GM12878 (cell line): ENCODE measurements around the gene NUP205. TPM values are rescaled to one million over a fixed set of nuclear protein-coding genes. Genes with fewer than 3 reads are reported as not detected.

Source experiments
- ATAC-seq: fragments of 200-7000 bp; cut with Tn5 transposase; 3 replicates; pipeline ENCODE4 v1.9.1; 2020; ENCODE audit warnings: mild to moderate bottlenecking, moderate library complexity
- BruUV-seq: library from RNA; stranded (reverse); fragments of 400-500 nt; replicated peaks from 2 replicates; lab custom pipeline; 2021; lab: Mats Ljungman, UMichigan
- CTCF ChIA-PET: fragments of 300-600 bp; sonication (Branson Sonifier 250); formaldehyde crosslinking; extraction: SDS; loops from one replicate; lab custom pipeline; 2021; ENCODE audit warnings: inconsistent platforms; lab: Yijun Ruan, JAX
- POLR2A ChIA-PET: fragments of 350-600 bp; formaldehyde crosslinking; extraction: SDS; loops from one replicate; lab custom pipeline; 2021; ENCODE audit warnings: inconsistent platforms; lab: Charles Lee
- RAD21 ChIA-PET: fragments of 300-600 bp; sonication (Branson Sonifier 250); formaldehyde crosslinking; loops from one replicate; lab custom pipeline; 2023; ENCODE audit warnings: antibody characterized with exemption; ENCODE audit not compliant: unreplicated experiment; lab: Charles Lee
- SMC1A ChIA-PET: fragments of 300-600 bp; sonication (Branson Sonifier 250); formaldehyde crosslinking; loops from one replicate; lab custom pipeline; 2023; ENCODE audit not compliant: unreplicated experiment, uncharacterized antibody; lab: Charles Lee
- DNase-seq: peaks from one replicate; pipeline ENCODE4 v3.0.0-alpha.2; 2011; ENCODE audit warnings: low read depth, low spot score
- FAIRE-seq: peaks from 3 replicates; lab custom pipeline; 2011; peaks lifted over from hg19 to GRCh38; lab: Jason Lieb, UNC
- H2AFZ ChIP-seq: 2 replicates; pipeline ENCODE4 v1.6.0; 2011; ENCODE audit warnings: low read depth, low read length, control low read depth; ENCODE audit not compliant: control insufficient read depth
- H3K27ac ChIP-seq: 2 replicates; pipeline ENCODE4 v1.5.1; 2011; ENCODE audit warnings: control low read depth; ENCODE audit not compliant: control insufficient read depth, insufficient read depth
- H3K27me3 ChIP-seq, 2 experiments: replicated peaks in 1 of 2; 2 replicates each; pipeline versions ENCODE4 v1.6.0 to v1.6.1; 2011; ENCODE audit warnings: low read length in 1 of 2; ENCODE audit not compliant: control insufficient read depth in 2 of 2, insufficient read depth in 2 of 2
- H3K36me3 ChIP-seq, 2 experiments: 2 replicates each; pipeline ENCODE4 v1.5.1; 2011; ENCODE audit warnings: low read length in 1 of 2; ENCODE audit not compliant: control insufficient read depth in 2 of 2, insufficient read depth in 2 of 2
- H3K4me1 ChIP-seq: 2 replicates; pipeline ENCODE4 v1.6.1; 2011; ENCODE audit warnings: mild to moderate bottlenecking, low read length, moderate library complexity, mixed read lengths; ENCODE audit not compliant: control insufficient read depth, insufficient read depth
- H3K4me2 ChIP-seq: 2 replicates; pipeline ENCODE4 v1.6.0; 2011; ENCODE audit warnings: control low read depth; ENCODE audit not compliant: control insufficient read depth, insufficient read depth
- H3K4me3 ChIP-seq: fragments of 200-600 bp; sonication (generic); 2 replicates; pipeline ENCODE4 v1.5.1; 2016
- H3K79me2 ChIP-seq: 2 replicates; pipeline ENCODE4 v1.6.0; 2011; ENCODE audit warnings: low read length; ENCODE audit not compliant: control insufficient read depth, insufficient read depth
- H3K9ac ChIP-seq: 2 replicates; pipeline ENCODE4 v1.8.0; 2011; ENCODE audit warnings: low read length, control low read depth, mixed read lengths; ENCODE audit not compliant: control insufficient read depth, insufficient read depth
- H3K9me3 ChIP-seq: replicated peaks from 3 replicates; pipeline ENCODE4 v1.5.1; 2011; ENCODE audit warnings: mild to moderate bottlenecking, low read length; ENCODE audit not compliant: control insufficient read depth, insufficient read depth
- H4K20me1 ChIP-seq: 2 replicates; pipeline ENCODE4 v1.6.0; 2011; ENCODE audit not compliant: control insufficient read depth, insufficient read depth
- BCL11A ChIP-seq: IDR thresholded peaks from 2 replicates; pipeline ENCODE4 v1.6.1; 2011; ENCODE audit warnings: low read depth, low read length
- FOS ChIP-seq: IDR thresholded peaks from 3 replicates; pipeline ENCODE4 v1.6.1; 2011; ENCODE audit warnings: borderline replicate concordance; ENCODE audit not compliant: insufficient read length; ENCODE audit errors: extremely low read depth
- GATAD2B ChIP-seq: fragments of 450-650 bp; conservative IDR thresholded peaks from 2 replicates; pipeline ENCODE4 v1.6.1; 2017; ENCODE audit warnings: low read depth, mild to moderate bottlenecking, moderate library complexity
- HCFC1 ChIP-seq: fragments of 150-350 bp; IDR thresholded peaks from 2 replicates; pipeline ENCODE4 v1.6.1; 2014; ENCODE audit warnings: low read length
- NFYA ChIP-seq: IDR thresholded peaks from 2 replicates; pipeline ENCODE4 v1.6.1; 2011; ENCODE audit warnings: low read depth, mild to moderate bottlenecking, low read length, improper control_type of control experiment, borderline replicate concordance
- PML ChIP-seq: IDR thresholded peaks from 2 replicates; pipeline ENCODE4 v1.6.1; 2012; ENCODE audit warnings: low read length, inconsistent platforms
- RBBP5 ChIP-seq: fragments of 200-600 bp; sonication (generic); conservative IDR thresholded peaks from 2 replicates; pipeline ENCODE4 v1.6.1; 2016
- RELA ChIP-seq: fragments of 450-650 bp; IDR thresholded peaks from 2 replicates; pipeline ENCODE4 v1.8.0; 2014; ENCODE audit warnings: borderline replicate concordance; ENCODE audit not compliant: partially characterized antibody
- RUNX3 ChIP-seq: IDR thresholded peaks from 2 replicates; pipeline ENCODE4 v1.6.1; 2012; ENCODE audit warnings: low read length, inconsistent platforms
- SMC3 ChIP-seq: IDR thresholded peaks from 2 replicates; pipeline ENCODE4 v1.6.1; 2011; ENCODE audit warnings: low read length, improper control_type of control experiment, borderline replicate concordance
- STAT3 ChIP-seq: IDR thresholded peaks from 2 replicates; pipeline ENCODE4 v1.6.1; 2011; ENCODE audit warnings: low read depth, low read length, improper control_type of control experiment
- TARDBP ChIP-seq: IDR thresholded peaks from 2 replicates; pipeline ENCODE4 v1.6.1; 2016; ENCODE audit warnings: borderline replicate concordance
- WRNIP1 ChIP-seq: IDR thresholded peaks from 2 replicates; pipeline ENCODE4 v1.6.1; 2011; ENCODE audit warnings: low read depth, low read length, improper control_type of control experiment, borderline replicate concordance
- YBX1 ChIP-seq: fragments of 450-650 bp; IDR thresholded peaks from 2 replicates; pipeline ENCODE4 v1.6.1; 2016; ENCODE audit warnings: antibody characterized with exemption
- WGBS: methylation state at CpG from one replicate; pipeline ENCODE4 v1.1.6; 2016; ENCODE audit warnings: low lambda C conversion rate; ENCODE audit not compliant: insufficient replicate concordance, insufficient coverage; ENCODE audit errors: missing lambda C conversion rate; 5-methylcytosine and 5-hydroxymethylcytosine counted together
- in situ Hi-C: fragments of 300-500 bp; cut with MboI; formaldehyde crosslinking; loops from 9 replicates; pipeline ENCODE4 v1.14.3; 2018; ENCODE audit warnings: mixed read lengths
- intact Hi-C: fragments of 100-400 bp; cut with micrococcal nuclease; formaldehyde crosslinking; loops from one replicate; pipeline ENCODE4 v1.14.2; 2022; ENCODE audit not compliant: unreplicated experiment
- polyA plus RNA-seq, 11 experiments: library from polyadenylated mRNA; depleted of rRNA in 4 of 11; unstranded in 6 of 11; stranded (reverse) in 5 of 11; fragments of >200 nt; fragmentation: Nextera tagmentation in 4 of 11; fragmentation: Illumina TruSeq in 1 of 11; extraction: Ambion mirVana in 4 of 11; extraction: Trizol in 1 of 11; gene quantifications; 1 replicate in 1 of 11; 2 replicates in 10 of 11; pipeline versions ENCODE4 v1.2.1 to v1.2.3, GENCODE V29; 2011 to 2016; ENCODE audit warnings: inconsistent platforms in 2 of 11, missing spikeins in 2 of 11, low read depth in 1 of 11
- total RNA-seq, 4 experiments: library from RNA; depleted of rRNA in 3 of 4; stranded (reverse); fragments of >200 nt in 3 of 4; fragmentation: Illumina TruSeq in 1 of 4; extraction: Trizol in 1 of 4; gene quantifications; 2 replicates each; pipeline versions ENCODE4 v1.2.1 to v1.2.3, GENCODE V29; 2013 to 2021
- TF ChIP-seq, protein P1 (sequence below): fragments of 450-650 bp; IDR thresholded peaks from 2 replicates; pipeline ENCODE4 v1.6.1; 2017; ENCODE audit warnings: low read depth, mild to moderate bottlenecking, moderate library complexity
- TF ChIP-seq, protein P2 (sequence below): IDR thresholded peaks from 2 replicates; pipeline ENCODE4 v1.6.1; 2012; ENCODE audit warnings: low read depth, low read length, improper control_type of control experiment
- TF ChIP-seq, protein P3 (sequence below): IDR thresholded peaks from 2 replicates; pipeline ENCODE4 v1.6.1; 2012; ENCODE audit warnings: low read depth, low read length, improper control_type of control experiment
- TF ChIP-seq, protein P4 (sequence below): fragments of 150-350 bp; IDR thresholded peaks from 2 replicates; pipeline ENCODE4 v1.6.1; 2014; ENCODE audit warnings: mild to moderate bottlenecking, low read depth, low read length

The NUP205 gene
- total and polyA plus RNA-seq, 10 of the 15 experiments (the other 5 are each of a cell fraction or from before 2014, with no cell fraction given), result 41.4 to 110 (median 85.9) TPM

DNA sequence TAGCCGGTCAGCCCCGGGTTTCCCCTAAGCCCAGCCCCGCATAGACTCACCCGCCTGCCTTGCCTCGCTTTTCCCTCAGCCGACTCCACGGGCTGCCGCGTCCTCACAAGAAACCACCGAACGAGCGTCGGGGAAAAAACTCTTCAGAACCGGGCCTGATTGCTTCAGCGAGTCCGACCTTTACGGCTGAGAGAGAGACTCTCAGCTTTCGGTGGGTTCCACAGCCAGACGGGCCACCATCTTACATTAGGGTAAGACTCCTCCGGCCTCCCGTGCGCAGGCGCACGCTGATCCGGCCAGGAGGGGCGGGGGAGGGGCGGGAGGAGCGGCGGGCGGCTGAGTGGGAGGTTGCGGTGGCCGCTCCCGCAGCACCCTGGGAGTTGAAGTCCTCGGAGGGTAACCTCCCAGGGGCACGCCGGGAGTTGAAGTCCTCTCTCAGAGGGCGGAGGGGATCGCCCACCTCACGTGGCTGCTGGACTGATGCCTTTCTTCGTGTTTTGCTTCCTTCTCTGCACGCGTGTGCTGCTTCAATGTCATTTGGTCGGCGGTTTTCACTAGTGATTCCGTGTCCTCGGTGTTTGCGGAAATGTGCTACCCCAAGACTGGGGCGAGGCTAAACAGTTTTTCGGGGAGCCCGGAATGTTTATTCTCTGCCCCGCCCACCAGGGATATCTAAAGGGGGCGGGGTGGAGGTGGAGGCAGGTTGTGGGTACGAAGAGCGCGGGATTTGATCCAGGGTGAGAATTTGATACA, 47.7 kb upstream of the NUP205 start, which contains the start of gene CNOT4:
Gene CNOT4, minus strand, starts transcription at position 264 of the 753 bp plus-strand sequence. CDS start 71,771 bp downstream, outside the sequence.
- Histone ChIP-seq H4K20me1 (no peaks in the 10 kb centered on the region), H3K9ac (peak within 1 kb of the TSS; percentile 98), H3K27me3 (no peaks in the 10 kb centered on the region), H3K4me2 (peak within 1 kb of the TSS; percentile 100), H2AFZ (peak within 1 kb of the TSS; percentile 99), H3K79me2 (peaks cover 48% of the 10 kb centered on the region), H3K27ac (peak within 1 kb of the TSS; percentile 97), H3K9me3 (peaks cover 2% of the 10 kb centered on the region; the same call in 2 of the 3 replicates), H3K4me1 (no peaks in the 10 kb centered on the region), H3K4me3 (peak within 1 kb of the TSS; percentile 94), H3K36me3 (peaks cover 0 to 3% of the 10 kb centered on the region in 2 experiments; a peak in 1 of 4 replicates)
- ChIA-PET SMC1A (interaction anchor here (1.4 to 1.5 kb wide), 2 partner anchors 88 to 134 kb away, joined by 3 to 13 read pairs; no protein-coding TSS in a partner anchor), POLR2A (no interaction called here), RAD21 (interaction anchor here (0.8 to 1.0 kb wide), 2 partner anchors 9 to 135 kb away, joined by 4 to 6 read pairs; no protein-coding TSS in a partner anchor), CTCF (interaction anchor here (0.6 to 1.6 kb wide), 7 partner anchors 11 to 236 kb away, joined by 3 to 16 read pairs (median 4); no protein-coding TSS in a partner anchor)
- FAIRE-seq, result peak; percentile 86
- under 1% methylated on average over 40 of the region's 55 CpGs for WGBS
- BruUV-seq, result no TSS peak
- intact Hi-C loops, result loop anchor here (1.0 to 10.0 kb wide), 7 partner anchors 47 to 513 kb away; partner anchors contain the start of genes MTPN, NUP205 and STMP1
- peak; percentile 82 for DNase-seq
- in situ Hi-C loops, result loop anchor here (5.0 kb wide), 1 partner anchor 47 kb away; the partner anchor contains the start of gene NUP205
- peak; percentile 93 for ATAC-seq
- no peak for TF ChIP-seq STAT3
- peak; percentile 48; the same call in 1 of the 2 replicates for TF ChIP-seq GATAD2B
- 0 out of 2 replicates have a peak, but pooled peaks have one; percentile 57 for TF ChIP-seq PML
- TF ChIP-seq, protein P1, sequence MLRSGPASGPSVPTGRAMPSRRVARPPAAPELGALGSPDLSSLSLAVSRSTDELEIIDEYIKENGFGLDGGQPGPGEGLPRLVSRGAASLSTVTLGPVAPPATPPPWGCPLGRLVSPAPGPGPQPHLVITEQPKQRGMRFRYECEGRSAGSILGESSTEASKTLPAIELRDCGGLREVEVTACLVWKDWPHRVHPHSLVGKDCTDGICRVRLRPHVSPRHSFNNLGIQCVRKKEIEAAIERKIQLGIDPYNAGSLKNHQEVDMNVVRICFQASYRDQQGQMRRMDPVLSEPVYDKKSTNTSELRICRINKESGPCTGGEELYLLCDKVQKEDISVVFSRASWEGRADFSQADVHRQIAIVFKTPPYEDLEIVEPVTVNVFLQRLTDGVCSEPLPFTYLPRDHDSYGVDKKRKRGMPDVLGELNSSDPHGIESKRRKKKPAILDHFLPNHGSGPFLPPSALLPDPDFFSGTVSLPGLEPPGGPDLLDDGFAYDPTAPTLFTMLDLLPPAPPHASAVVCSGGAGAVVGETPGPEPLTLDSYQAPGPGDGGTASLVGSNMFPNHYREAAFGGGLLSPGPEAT, result peak; percentile 85
- TF ChIP-seq RUNX3, result peak; percentile 80
- no peak for TF ChIP-seq BCL11A
- TF ChIP-seq, protein P2, sequence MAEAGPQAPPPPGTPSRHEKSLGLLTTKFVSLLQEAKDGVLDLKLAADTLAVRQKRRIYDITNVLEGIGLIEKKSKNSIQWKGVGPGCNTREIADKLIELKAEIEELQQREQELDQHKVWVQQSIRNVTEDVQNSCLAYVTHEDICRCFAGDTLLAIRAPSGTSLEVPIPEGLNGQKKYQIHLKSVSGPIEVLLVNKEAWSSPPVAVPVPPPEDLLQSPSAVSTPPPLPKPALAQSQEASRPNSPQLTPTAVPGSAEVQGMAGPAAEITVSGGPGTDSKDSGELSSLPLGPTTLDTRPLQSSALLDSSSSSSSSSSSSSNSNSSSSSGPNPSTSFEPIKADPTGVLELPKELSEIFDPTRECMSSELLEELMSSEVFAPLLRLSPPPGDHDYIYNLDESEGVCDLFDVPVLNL, result peak; percentile 68
- TF ChIP-seq RELA, result peak; percentile 8
- peak; percentile 83; the same call in 1 of the 2 replicates for TF ChIP-seq TARDBP
- TF ChIP-seq, protein P3, sequence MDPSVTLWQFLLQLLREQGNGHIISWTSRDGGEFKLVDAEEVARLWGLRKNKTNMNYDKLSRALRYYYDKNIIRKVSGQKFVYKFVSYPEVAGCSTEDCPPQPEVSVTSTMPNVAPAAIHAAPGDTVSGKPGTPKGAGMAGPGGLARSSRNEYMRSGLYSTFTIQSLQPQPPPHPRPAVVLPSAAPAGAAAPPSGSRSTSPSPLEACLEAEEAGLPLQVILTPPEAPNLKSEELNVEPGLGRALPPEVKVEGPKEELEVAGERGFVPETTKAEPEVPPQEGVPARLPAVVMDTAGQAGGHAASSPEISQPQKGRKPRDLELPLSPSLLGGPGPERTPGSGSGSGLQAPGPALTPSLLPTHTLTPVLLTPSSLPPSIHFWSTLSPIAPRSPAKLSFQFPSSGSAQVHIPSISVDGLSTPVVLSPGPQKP, result 0 out of 2 replicates have a peak, but pooled peaks have one; percentile 17
- peak; percentile 93 for TF ChIP-seq HCFC1
- no peak for TF ChIP-seq NFYA
- TF ChIP-seq SMC3, result no peak
- TF ChIP-seq FOS, result no peak
- TF ChIP-seq, protein P4, sequence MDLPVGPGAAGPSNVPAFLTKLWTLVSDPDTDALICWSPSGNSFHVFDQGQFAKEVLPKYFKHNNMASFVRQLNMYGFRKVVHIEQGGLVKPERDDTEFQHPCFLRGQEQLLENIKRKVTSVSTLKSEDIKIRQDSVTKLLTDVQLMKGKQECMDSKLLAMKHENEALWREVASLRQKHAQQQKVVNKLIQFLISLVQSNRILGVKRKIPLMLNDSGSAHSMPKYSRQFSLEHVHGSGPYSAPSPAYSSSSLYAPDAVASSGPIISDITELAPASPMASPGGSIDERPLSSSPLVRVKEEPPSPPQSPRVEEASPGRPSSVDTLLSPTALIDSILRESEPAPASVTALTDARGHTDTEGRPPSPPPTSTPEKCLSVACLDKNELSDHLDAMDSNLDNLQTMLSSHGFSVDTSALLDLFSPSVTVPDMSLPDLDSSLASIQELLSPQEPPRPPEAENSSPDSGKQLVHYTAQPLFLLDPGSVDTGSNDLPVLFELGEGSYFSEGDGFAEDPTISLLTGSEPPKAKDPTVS, result no peak
- no peak for TF ChIP-seq RBBP5
- TF ChIP-seq WRNIP1, result 0 out of 2 replicates have a peak, but pooled peaks have one; percentile 72
- TF ChIP-seq YBX1, result no peak
